GM12872 (cell line): ENCODE results near the gene NRXN2.

Source experiments
- CTCF ChIP-seq: IDR thresholded peaks from 3 replicates; pipeline ENCODE4 v1.5.1; 2011; ENCODE audit warnings: low read depth, mild to moderate bottlenecking, low read length, moderate library complexity; ENCODE audit not compliant: insufficient read depth

NRXN2 gene

GRCh38 chr11:64608046-64608445 is 115.0 kb downstream of the NRXN2 start:
- no peak for TF ChIP-seq CTCF

GRCh38 chr11:64607381-64607985 is 115.5 kb downstream of the NRXN2 start:
- TF ChIP-seq CTCF: no peak

- TF ChIP-seq CTCF: no peak
Measured at GRCh38 chr11:64606796-64607380, 116.1 kb downstream of the NRXN2 start.

GRCh38 chr11:64605656-64606585 is 117.1 kb downstream of the NRXN2 start:
- no peak for TF ChIP-seq CTCF

- TF ChIP-seq CTCF: no peak
Measured at GRCh38 chr11:64605244-64605560, 117.8 kb downstream of the NRXN2 start.

GRCh38 chr11:64604458-64605243 is 118.3 kb downstream of the NRXN2 start:
- no peak for TF ChIP-seq CTCF
